Measurements from ENCODE around the gene RABGGTB. TPM values are rescaled to one million over a fixed set of nuclear protein-coding genes. Genes with fewer than 3 reads are reported as not detected.

RABGGTB gene
- total RNA-seq, 1 experiment from 2014 or later, result 139 TPM

GRCh38 chr1:75785983-75786853, at the start of gene RABGGTB (continued):
- no peak for TF ChIP-seq GTF2I (CRISPR knock-in tag; conservative IDR thresholded peaks at IDR 0.05)
- TF ChIP-seq ZNF423 (CRISPR knock-in tag; IDR thresholded peaks at IDR 0.05), result no peak
- TF ChIP-seq ATF2 (CRISPR knock-in tag; IDR thresholded peaks at IDR 0.05; ENCODE audit: borderline replicate concordance, low read depth), result no peak
- TF ChIP-seq E2F4 (CRISPR knock-in tag; IDR thresholded peaks at IDR 0.05; ENCODE audit: borderline replicate concordance, low read depth), result no peak
- 0 out of 2 replicates have a peak, but pooled peaks have one; percentile 31 for TF ChIP-seq AR (CRISPR knock-in tag; IDR thresholded peaks at IDR 0.05)
- peak; percentile 68; the same call in 1 of the 2 replicates for TF ChIP-seq ERG (CRISPR knock-in tag; IDR thresholded peaks at IDR 0.05)
- TF ChIP-seq NR3C1 (CRISPR knock-in tag; conservative IDR thresholded peaks at IDR 0.05; ENCODE audit: low read depth), result no peak
- no peak for TF ChIP-seq ATF3 (CRISPR knock-in tag; conservative IDR thresholded peaks at IDR 0.05)
- no peak for TF ChIP-seq ATF6 (CRISPR knock-in tag; IDR thresholded peaks at IDR 0.05)
- no peak for TF ChIP-seq ZNF317 (CRISPR knock-in tag; IDR thresholded peaks at IDR 0.05; ENCODE audit: borderline replicate concordance, low read depth)
- no peak for TF ChIP-seq KAT7 (CRISPR knock-in tag; IDR thresholded peaks at IDR 0.05; ENCODE audit: borderline replicate concordance)
- peak; percentile 53; the same call in 1 of the 2 replicates for TF ChIP-seq GABPB1 (CRISPR knock-in tag; IDR thresholded peaks at IDR 0.05)
- no peak for TF ChIP-seq ZNF281 (CRISPR knock-in tag; IDR thresholded peaks at IDR 0.05)
- no peak for TF ChIP-seq NR1H2 (CRISPR knock-in tag; IDR thresholded peaks at IDR 0.05)
- TF ChIP-seq OVOL2 (CRISPR knock-in tag; IDR thresholded peaks at IDR 0.05; ENCODE audit: borderline replicate concordance), result no peak
- TF ChIP-seq FOXP4 (CRISPR knock-in tag; IDR thresholded peaks at IDR 0.05), result peak; percentile 58; the same call in 1 of the 2 replicates
- no peak for TF ChIP-seq NR2C2 (CRISPR knock-in tag; IDR thresholded peaks at IDR 0.05)
- no peak for TF ChIP-seq MLX (CRISPR knock-in tag; IDR thresholded peaks at IDR 0.05)
- TF ChIP-seq SOX15 (CRISPR knock-in tag; IDR thresholded peaks at IDR 0.05), result no peak
- TF ChIP-seq ZNF138 (CRISPR knock-in tag; conservative IDR thresholded peaks at IDR 0.05), result no peak
- no peak for TF ChIP-seq ESRRA (CRISPR knock-in tag; IDR thresholded peaks at IDR 0.05; ENCODE audit: borderline replicate concordance)
- no peak for TF ChIP-seq RELA (CRISPR knock-in tag; IDR thresholded peaks at IDR 0.05; ENCODE audit: borderline replicate concordance)

All from WTC11 (cell line).